Left kidney (tissue), 2 donors: ENCODE data around the gene MPZL1. TPM values are rescaled to one million over a fixed set of nuclear protein-coding genes. Genes with fewer than 3 reads are reported as not detected.
"Not testable (repeated sequence)": the region's sequence is repeated elsewhere in the genome, so short reads cannot be mapped to it uniquely, and the experiment has no call there.

Experiments
- DNase-seq: peaks from one replicate; pipeline ENCODE4 v3.0.0-alpha.2; 2013
- polyA plus RNA-seq: library from polyadenylated mRNA; unstranded; fragments of 120-200 nt; gene quantifications from one replicate; pipeline ENCODE4 v1.2.1, GENCODE V29; 2013; ENCODE audit not compliant: insufficient read length

The MPZL1 gene
- polyA plus RNA-seq, 1 donor: 137 TPM

DNA sequence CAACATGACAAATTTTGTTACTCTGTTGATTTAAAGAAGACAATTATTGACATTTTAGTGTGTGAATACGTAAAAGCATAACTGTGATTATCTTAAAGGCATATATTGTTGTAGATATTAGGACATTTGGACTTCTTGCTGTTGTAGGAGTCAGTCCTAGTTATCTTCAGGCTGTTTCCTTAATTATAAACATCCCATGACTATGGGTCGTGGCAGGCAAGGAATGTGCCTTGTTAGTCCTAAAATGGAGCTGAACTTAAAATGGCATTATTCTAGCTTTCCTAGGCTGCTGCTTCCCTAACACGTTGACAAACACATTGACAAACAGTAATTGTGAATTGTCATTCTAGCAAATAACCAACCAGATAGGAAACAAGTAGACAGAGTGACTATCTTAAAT is 4.4 kb upstream of the MPZL1 start:
- no peak for DNase-seq

DNA sequence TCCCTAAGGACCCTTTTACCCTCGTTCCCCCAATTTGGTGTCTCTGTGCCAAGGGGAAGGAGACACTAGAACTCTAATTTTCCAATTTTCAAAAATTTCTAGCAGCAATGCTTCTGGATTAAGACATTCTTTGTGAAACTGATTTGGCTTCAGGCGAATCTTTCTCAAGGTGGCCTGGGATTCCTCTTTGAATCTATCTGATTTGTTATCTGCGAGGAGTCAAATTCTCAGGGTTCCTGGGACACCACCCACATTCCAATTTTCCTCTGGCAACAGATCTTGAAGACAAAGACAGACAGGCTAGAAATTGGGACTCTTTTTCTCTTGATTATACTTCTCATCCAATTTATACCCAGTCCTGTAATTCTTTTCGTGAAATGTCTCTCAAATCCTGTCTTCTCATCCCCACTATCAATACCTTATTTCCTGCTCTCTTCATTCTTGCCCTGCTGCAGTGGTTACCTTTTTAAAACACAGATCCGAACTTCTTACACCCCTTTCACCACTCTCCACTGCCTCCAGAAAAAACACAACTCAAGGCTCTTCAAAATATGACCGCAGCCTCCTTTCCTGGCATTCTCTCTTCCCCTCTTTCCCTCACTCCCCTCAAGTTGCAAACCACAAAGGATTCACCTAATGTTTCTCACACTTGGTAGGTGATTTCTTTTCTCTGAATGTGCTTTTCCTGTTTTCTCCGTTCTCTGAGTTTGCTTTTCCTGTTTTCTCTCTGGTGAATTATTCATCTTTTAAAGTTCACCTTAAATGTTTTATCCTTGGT is 2.7 kb upstream of the MPZL1 start:
- no peak for DNase-seq

DNA sequence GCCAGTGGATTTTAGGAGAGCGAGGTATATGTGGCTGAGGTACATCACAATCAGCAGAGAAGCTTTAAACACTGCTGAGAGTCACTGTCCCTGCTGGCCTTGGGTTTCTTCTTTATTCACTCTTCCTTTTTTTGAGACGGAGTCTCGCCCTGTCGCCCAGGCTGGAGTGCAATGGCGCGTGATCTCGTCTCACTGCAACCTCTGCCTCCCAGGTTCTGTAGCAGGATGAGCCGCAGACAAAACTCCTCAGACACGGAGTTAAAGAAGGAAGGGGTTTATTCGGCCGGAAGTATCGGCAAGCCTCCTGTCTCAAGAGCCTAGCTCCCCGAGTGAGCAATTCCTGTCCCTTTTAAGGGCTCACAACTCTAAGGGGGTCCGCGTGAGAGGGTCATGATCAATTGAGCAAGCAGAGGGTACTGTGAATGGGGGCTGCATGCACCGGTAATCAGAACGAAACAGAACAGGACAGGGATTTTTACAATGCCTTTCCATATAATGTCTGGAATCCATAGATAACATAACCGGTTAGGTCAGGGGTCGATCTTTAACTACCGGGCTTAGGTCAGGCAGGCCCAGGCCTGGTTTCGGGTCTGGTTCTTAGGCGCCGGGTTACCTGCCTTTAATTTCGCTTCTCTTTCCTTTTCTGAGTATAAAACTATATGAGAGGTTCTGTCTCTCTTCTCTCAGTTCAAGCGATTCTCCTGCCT is 1.9 kb upstream of the MPZL1 start:
- not testable (repeated sequence) for DNase-seq

DNA sequence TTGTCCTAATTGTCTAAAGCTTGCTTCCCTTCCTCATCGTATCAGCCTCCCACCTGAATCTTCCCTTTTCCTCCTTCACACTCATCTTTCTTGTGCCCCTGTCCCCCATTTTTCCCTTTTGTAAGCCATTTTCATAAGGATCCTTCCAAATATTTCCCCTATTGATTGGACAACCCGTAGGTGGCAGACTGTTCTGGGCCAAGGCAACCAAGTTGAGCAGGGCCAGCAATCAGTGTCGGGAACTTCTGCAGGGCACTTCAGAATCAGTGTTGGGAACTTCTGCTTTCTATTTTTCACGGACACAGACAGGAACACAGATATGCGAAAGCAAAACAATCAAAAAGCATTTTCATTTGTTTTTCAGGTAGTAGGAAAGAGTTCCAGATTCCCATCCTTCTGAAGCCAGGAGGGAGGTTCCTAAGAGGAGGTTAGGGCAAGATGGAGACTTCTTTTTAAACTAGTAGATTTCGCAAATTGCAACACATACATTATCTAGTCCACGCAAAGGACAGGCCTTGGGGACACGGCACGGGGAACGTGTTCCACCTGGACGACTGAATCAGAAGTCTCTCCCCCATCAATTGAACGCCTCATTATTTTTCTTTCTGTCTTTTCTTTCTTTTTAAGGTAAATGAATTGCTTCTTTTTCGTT is 691 bp upstream of the MPZL1 start:
- DNase-seq: no peak

DNA sequence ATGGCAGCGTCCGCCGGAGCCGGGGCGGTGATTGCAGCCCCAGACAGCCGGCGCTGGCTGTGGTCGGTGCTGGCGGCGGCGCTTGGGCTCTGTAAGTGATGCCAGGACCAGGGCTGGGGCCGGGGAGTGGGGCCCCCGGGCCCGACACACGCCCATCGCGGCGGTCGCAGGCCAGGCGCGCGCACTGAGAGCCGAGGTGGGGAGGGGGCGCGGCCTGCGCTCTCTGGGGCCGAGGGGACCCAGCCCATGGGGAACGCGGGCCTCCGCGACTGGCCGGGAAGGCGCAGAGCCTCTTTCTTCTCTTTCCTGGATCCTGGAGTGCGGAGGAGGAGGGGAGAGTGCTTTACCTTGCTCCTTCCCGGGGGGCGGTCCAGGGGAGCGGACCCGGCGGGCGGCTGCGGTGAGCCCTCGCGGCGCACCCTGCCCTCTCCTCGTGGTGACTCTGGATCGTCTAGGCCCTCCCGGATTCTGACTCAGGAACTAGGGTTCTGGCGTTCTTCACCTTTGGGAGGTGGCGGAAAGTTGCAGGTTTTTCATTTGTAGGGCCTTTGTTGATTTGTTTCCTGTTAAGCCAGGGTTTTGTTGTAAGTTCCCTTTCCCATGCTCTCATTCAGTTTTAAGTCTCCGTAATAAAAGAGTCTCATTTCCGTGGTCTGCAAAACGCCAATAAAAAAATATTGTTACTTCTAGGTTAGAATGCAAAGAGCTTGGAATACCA is 529 bp downstream of the MPZL1 start:
- peak; percentile 55 for DNase-seq

DNA sequence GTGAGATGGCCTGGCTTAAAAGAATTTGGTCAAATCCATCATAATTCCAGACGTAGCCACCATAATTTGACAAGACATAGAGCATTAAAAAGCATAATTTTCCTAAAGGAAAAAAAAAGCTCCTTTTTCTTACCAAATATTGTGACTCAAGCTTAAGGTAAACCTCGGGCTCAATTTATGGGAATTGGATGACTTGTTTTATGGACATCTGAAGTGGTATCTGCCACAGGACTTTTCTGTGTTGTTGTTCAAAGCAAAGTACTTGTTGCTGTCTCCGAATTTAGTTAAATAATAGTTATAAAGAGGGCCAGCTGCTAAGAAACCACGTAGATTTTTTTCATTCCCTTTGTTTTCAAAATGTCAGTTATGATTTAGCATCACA is 1.1 kb downstream of the MPZL1 start:
- DNase-seq: no peak

DNA sequence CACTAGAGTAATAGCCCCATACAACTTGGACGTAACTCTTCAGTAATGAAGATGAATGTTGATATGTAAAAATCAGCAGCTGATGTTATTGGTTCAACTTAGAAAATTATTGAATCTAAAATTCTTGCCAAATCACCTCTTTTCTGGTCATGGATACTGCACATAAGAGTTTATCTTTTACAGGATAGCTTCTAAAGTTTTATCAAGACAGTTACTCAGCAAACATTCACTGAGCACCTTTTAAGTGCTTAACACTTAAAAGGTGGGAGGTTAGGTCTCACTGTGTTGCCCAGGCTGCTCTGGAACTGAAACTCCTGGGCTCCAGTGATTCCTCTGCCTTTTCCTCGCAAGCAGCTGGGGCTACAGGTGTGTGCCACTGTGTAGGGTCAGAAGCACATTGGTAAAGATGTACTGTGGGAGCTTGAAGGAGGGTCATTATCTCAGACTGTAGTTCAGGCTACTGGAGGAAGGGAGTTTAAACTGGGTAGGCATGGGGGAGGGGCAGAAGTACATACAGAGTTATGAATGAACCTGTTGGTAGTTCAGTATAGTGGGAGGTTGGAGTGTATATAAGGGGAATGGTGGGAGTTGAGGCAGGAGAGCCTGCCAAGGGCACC is 2.0 kb downstream of the MPZL1 start:
- no peak for DNase-seq

DNA sequence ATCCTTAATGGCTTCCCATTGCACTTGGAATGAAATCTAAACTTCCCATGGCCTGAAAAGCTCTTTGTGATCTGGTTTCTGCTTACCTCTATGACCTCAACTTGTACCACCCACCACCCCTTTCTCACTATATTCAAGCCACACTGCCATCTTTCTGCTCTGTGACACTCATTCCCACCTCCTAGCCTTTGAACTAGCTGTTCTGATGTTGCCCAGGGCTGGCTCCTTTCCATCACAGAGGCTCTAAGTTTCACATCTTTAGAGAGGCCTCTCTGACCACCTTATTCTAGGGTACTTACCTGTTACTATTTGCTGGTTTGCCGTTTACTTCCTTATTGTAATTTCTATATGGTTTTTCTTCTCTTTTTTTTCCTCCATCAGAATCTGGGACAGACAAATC is 4.2 kb downstream of the MPZL1 start:
- DNase-seq: no peak

DNA sequence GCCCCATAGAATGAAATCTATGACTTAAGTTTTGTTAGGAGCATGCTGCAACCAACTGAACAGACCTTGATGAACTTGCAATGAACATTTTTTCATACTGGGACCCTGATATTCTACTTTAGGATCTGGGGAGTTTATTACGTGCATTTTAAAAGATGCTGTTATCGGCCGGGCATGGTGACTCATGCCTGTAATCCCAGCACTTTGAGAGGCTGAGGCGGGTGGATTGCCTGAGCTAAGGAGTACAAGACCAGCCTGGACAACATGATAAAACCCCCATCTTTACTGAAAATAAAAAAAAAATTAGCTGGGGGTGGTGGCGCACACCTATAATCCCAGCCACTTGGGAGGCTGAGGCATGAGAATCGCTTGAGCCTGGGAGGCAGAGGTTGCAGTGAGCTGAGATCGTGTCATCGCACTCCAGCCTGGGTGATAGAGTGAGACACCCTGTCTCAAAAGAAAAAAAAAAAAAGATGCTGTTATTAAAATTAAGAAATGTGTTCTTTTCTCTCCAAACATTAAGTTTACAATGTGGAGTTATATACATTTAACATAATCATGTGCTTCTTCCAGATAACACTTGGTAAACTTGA is 7.1 kb downstream of the MPZL1 start:
- DNase-seq: no peak

DNA sequence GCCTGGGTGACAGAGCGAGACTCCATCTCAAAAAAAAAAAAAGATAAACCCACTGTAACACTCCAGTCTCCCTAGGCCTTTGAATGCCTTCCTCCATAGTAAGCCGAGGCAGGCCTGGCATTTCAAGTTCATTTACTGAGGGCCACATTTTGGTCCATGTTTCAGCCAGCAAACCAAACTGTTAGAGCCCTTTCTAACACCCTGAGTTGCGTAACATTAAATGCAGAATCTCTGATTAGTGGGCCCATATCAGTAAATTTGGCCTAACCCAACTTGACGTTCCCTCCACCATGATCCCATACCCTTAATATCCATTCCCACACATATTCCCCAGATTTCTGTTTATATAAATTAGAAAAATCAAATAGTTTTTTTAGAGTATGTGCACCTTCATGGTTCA is 12.4 kb downstream of the MPZL1 start:
- no peak for DNase-seq

DNA sequence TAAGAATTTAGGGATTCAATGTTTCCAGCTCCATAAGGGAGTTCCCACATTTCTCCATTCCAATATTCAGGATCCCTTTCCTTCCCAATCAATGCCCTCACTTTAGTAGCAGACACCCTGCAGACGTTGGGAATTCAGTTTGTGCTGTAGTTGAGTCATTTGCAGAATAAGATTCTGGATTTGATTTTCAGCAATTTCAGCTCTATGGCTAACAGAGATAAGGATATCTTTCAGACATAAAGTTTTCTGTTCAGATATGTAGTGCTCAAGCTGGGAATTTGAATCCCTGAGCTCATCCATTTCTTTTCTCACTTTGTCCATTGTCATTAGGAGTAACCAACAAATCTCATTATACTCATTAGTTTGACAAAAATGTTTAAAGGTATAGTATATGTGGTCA is 13.1 kb downstream of the MPZL1 start:
- no peak for DNase-seq

DNA sequence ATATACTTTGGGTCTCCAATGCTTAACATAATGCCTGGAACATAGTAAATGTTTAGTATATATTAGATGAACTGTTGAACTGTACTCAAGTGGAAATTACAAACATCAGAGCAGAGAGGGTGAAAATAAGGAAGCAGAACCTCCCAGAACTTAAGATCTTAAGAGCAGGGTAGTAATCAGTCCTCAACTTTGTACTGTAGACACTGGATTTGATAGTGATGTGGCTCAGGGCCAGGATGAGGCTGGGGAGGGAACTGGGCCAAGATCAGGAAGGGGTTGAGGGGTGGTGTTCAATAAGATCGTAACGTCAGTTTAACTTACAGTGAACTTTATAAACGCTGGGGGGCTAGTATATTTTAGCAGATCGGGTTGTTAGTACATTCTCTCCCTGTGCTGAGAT is 15.4 kb downstream of the MPZL1 start:
- DNase-seq: no peak

DNA sequence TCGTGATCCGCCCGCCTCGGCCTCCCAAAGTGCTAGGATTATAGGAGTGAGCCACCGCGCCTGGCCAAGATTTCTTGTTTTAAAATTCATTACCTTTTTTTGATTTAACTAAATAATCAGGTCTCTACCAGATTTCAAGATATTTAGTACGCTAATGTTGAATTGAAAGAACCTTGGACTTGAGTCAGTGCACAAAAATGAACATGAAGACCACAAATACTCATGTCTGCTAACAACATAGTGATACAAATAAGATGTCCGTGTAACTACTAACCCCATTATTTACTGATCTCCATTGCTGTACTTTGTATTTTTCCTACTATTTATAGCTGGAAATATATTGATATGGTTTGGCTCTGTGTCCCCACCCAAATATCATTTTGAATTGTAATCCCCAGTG is 16.4 kb downstream of the MPZL1 start:
- no peak for DNase-seq

DNA sequence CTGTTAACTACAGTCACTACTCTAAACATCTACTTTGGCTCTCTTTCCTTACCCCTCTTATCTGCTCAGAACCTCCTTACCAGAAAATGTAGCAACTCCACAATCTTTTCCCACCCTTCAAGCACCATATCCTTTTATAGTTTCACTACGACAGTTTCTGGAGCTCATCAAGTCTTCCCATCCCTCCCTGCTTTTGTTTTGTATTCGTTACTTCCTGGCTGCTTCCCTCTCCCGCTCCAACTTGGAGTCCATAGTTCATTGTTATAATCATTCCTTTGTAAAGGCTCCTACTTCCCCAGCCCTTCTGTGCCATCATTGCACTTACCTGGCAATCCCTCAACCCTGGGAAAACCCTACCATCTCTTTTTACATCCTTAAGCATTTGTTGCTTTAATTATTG is 18.0 kb downstream of the MPZL1 start:
- DNase-seq: no peak

DNA sequence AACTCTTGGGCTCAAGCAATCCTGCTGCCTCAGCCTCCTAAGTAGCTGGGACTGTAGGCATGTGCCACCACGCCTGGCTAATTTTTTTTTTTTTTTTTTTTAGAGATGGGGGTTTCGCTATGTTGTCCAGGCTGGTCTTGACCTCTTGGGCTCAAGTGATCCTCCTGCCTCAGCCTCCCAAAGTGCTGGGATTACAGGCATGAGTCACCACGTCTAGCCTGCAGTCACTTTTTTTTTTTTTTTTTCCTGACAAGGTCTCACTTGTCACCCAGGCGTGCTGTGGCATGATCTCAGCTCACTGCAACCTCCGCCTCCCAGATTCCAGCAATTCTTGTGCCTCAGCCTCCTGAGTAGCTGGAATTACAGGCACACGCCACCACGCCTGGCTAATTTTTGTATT is 19.3 kb downstream of the MPZL1 start:
- not testable (repeated sequence) for DNase-seq

DNA sequence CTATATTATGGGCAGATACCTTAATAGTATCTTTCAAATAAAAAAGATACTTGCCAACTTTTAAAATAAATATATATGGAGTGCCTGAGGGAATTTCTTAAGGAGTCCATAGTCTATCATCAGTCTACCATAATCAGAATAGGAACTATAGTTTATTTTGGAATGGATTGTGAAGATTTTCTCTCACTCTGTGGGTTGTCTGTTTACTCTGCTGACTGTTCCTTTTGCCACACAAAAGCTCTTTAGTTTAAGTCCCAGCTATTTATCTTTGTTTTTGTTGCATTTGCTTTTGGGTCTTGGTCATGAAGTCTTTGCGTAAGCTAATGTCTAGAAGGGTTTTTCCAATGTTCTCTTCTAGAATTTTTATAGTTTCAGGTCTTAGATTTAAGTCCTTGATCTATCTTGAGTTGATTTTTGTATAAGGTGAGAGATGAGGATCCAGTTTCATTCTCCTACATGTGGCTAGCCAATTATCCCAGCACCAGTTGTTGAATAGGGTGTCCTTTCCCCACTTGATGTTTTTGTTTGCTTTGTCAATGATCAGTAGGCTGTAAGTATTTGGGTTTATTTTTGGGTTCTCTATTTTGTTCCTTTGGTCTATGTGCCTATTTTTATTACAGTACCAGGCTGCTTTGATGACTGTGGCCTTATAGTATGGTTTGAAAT is 20.7 kb downstream of the MPZL1 start:
- not testable (repeated sequence) for DNase-seq

DNA sequence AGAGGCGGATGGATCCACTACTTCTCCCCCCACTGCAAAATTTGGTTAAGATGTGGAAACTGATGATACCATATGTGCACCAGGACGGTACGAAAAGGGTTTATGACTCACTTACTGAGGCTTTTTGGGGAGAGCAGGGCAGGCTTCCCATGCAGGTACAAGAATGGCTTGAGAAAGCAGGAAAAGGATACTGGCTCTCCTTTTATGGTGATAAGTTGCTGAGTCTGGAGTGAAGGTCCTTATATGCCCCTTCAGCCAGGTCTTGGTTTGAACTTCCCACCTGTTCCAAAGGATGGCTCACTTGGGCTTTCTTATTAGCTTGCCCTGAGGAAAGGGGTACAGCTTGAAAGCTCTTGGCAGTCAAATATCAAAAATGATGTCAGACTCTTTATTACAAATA is 23.1 kb downstream of the MPZL1 start:
- no peak for DNase-seq

DNA sequence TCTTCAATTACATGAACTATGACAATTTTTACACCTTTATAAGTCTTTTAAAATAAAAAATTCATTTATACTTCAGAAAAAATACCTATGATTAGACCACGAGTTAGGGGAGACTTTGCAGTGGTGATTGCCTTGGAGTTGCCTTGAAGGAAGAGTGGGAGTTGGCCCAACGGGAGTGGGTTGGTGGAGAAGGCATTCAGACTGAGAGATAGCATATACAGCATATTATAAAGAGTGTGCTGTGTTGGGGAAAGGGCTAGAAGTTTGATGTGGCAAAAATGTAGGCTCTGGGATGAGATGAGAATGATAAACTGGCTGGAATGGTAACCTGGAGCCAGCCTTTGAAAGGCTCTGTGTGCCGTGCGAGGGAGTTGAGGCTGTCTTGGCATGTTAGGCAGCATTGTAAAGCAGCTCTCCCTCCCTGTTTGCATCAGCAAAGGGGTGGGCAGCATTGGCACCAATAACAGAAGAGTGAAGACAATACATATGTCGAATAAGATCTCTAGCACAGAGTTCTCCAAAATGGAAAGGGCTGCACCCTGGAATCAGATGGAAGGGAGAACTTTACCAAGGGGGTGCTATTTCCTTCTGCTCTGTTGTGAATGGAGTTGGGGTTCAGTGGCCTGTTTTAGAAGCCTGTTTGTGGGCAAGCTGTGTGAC is 24.4 kb downstream of the MPZL1 start:
- DNase-seq: no peak

DNA sequence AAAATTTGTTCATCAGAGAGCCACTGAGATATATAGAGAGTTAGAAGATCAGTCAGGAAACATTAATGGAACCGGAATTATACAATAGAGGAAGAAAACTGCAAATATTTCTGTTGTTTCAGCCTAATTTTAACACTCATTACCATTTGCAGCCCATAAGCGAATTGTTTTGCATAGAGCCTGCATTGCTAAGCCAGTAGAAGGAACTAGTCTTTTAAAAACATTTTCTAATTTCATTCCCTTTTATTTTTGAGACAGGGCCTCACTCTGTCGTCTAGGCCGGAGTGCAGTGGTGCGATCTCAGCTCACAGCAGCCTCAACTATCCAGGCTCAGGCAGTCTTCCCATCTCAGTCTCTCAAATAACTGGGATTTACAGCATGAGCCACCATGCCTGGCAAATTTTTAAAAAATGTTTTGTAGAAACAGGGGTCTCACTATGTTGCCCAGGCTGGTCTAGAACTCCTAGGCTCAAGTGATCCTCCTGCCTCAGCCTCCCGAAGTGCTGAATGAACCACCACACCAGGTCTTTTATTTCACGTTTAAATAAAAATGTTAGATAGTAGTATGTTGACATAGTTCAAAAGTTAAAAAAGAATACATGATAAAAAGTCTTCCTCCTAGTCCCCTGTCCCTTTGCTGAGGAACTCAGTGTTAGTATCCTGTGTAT is 25.3 kb downstream of the MPZL1 start:
- DNase-seq: no peak

DNA sequence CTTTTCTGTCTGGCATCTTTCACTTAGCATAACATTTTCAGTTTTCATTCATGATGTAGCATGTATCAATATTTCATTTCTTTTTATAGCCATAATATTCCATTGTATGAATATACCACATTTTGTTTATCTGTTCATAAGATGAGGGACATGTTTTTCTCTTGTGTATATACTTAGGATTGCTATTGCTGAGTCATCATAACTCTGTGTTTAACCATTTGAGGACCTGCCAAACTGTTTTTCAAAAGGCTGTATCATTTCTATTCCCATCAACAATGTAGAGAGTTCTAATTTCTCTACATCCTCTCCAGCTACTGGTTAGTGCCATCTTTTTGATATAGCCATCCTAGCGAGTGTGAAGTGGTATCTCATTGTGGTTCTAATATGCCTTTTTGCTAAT is 26.2 kb downstream of the MPZL1 start:
- no peak for DNase-seq
